Keratinocyte (primary cell): ENCODE results near the gene ARRB1. TPM values are rescaled to one million over a fixed set of nuclear protein-coding genes. Genes with fewer than 3 reads are reported as not detected.

Experiments
- DNase-seq: peaks from one replicate; pipeline ENCODE4 v3.0.0-alpha.2; 2011; ENCODE audit warnings: low read depth, missing footprints, low spot score
- FAIRE-seq: peaks from 2 replicates; lab custom pipeline; 2011; peaks lifted over from hg19 to GRCh38; lab: Jason Lieb, UNC
- H2AFZ ChIP-seq: 2 replicates; pipeline ENCODE4 v1.6.0; 2012; ENCODE audit warnings: low read length, control low read depth, inconsistent platforms; ENCODE audit not compliant: control insufficient read depth
- H3K27ac ChIP-seq: 2 replicates; pipeline ENCODE4 v1.5.1; 2011; ENCODE audit warnings: low read length; ENCODE audit not compliant: control insufficient read depth, insufficient read depth
- H3K27me3 ChIP-seq: 3 replicates; pipeline ENCODE4 v1.6.0; 2011; ENCODE audit warnings: low read length; ENCODE audit not compliant: control insufficient read depth, insufficient read depth; ENCODE audit errors: extremely low read depth
- H3K36me3 ChIP-seq, 2 experiments: 2 replicates in 1 of 2; 3 replicates in 1 of 2; pipeline ENCODE4 v1.5.1; 2011; ENCODE audit warnings: low read length in 2 of 2, mild to moderate bottlenecking in 1 of 2; ENCODE audit not compliant: control insufficient read depth in 2 of 2, insufficient read depth in 2 of 2; ENCODE audit errors: extremely low read depth in 1 of 2
- H3K4me1 ChIP-seq: 3 replicates; pipeline ENCODE4 v1.5.1; 2011; ENCODE audit warnings: low read length; ENCODE audit not compliant: control insufficient read depth, insufficient read depth; ENCODE audit errors: extremely low read depth
- H3K4me2 ChIP-seq: 3 replicates; pipeline ENCODE4 v1.6.0; 2011; ENCODE audit warnings: low read depth, low read length; ENCODE audit not compliant: control insufficient read depth, insufficient read depth; ENCODE audit errors: extremely low read depth
- H3K4me3 ChIP-seq, 3 experiments: fragments of 200-600 bp in 1 of 3; sonication (generic) in 1 of 3; 2 replicates in 2 of 3; 3 replicates in 1 of 3; pipeline ENCODE4 v1.5.1; 2011 to 2016; ENCODE audit warnings: low read length in 3 of 3, mild to moderate bottlenecking in 3 of 3, control low read depth in 2 of 3, inconsistent platforms in 1 of 3, low read depth in 1 of 3, mixed read lengths in 1 of 3, mixed run types in 1 of 3, moderate library complexity in 1 of 3; ENCODE audit not compliant: control insufficient read depth in 2 of 3, insufficient read depth in 2 of 3; ENCODE audit errors: extremely low read depth in 1 of 3
- H3K79me2 ChIP-seq: 2 replicates; pipeline ENCODE4 v1.6.0; 2012; ENCODE audit warnings: low read length; ENCODE audit not compliant: control insufficient read depth, insufficient read depth
- H3K9ac ChIP-seq: 3 replicates; pipeline ENCODE4 v1.6.0; 2011; ENCODE audit warnings: low read length; ENCODE audit not compliant: control insufficient read depth, insufficient read depth; ENCODE audit errors: extremely low read depth
- H3K9me1 ChIP-seq: 3 replicates; pipeline ENCODE4 v1.6.0; 2011; ENCODE audit warnings: low read length; ENCODE audit not compliant: control insufficient read depth, insufficient read depth; ENCODE audit errors: extremely low read depth
- H3K9me3 ChIP-seq: 2 replicates; pipeline ENCODE4 v1.5.1; 2012; ENCODE audit warnings: low read depth, low read length; ENCODE audit not compliant: control insufficient read depth
- H4K20me1 ChIP-seq: 3 replicates; pipeline ENCODE4 v1.6.0; 2011; ENCODE audit warnings: low read length; ENCODE audit not compliant: control insufficient read depth, insufficient read depth; ENCODE audit errors: extremely low read depth
- CTCF ChIP-seq, 3 experiments: IDR thresholded peaks in 1 of 3; conservative IDR thresholded peaks in 1 of 3; optimal IDR thresholded peaks in 1 of 3; 2 replicates in 2 of 3; 3 replicates in 1 of 3; pipeline versions ENCODE3 to v1.5.1; 2011; ENCODE audit warnings: low read length in 3 of 3, mild to moderate bottlenecking in 3 of 3, moderate library complexity in 2 of 3, control low read depth in 1 of 3, inconsistent platforms in 1 of 3; ENCODE audit not compliant: insufficient read depth in 2 of 3; ENCODE audit errors: extremely low read depth in 1 of 3
- EZH2 ChIP-seq: IDR thresholded peaks from one replicate; pipeline ENCODE4 v1.6.1; 2012; ENCODE audit warnings: inconsistent platforms, mild to moderate bottlenecking, low read length, moderate library complexity
- dilution Hi-C: fragments of 300-500 bp; cut with MboI; formaldehyde crosslinking; loops from one replicate; pipeline ENCODE4 v1.7.0; 2020; ENCODE audit warnings: low sequenced_read_pairs; ENCODE audit not compliant: extremely low pct_ligation_motif_present
- polyA plus RNA-seq, 5 experiments: library from polyadenylated mRNA; depleted of rRNA in 3 of 5; stranded (reverse) in 3 of 5; stranded (forward) in 1 of 5; unstranded in 1 of 5; fragments of >200 nt; gene quantifications; 1 replicate in 1 of 5; 2 replicates in 3 of 5; 3 replicates in 1 of 5; pipeline versions ENCODE4 v1.2.1 to v1.2.3, GENCODE V29; 2011 to 2012; ENCODE audit warnings: missing spikeins in 2 of 5, low read depth in 1 of 5, low replicate concordance in 1 of 5

ARRB1 gene
- polyA plus RNA-seq, 1 donor (not counting 4 experiments of a cell fraction or from before 2014, with no cell fraction given): 0.94 TPM

- FAIRE-seq: no peak
- no peak for DNase-seq
- Histone ChIP-seq H3K27ac (no peak overlapping the region), H3K4me2 (no peak overlapping the region), H3K4me1 (no peaks in the 10 kb centered on the region), H3K9ac (no peak overlapping the region), H3K9me1 (no peaks in the 10 kb centered on the region), H2AFZ (no peak overlapping the region), H3K27me3 (no peaks in the 10 kb centered on the region), H3K9me3 (no peaks in the 10 kb centered on the region), H3K36me3 (no peaks in the 10 kb centered on the region), H3K4me3 (no peak overlapping the region), H4K20me1 (no peaks in the 10 kb centered on the region), H3K79me2 (no peaks in the 10 kb centered on the region)
- dilution Hi-C loops: no loop called here
- no peak for TF ChIP-seq CTCF (optimal IDR thresholded peaks at IDR 0.05 in 1 of 3, IDR thresholded peaks at IDR 0.05 in 1 of 3, conservative IDR thresholded peaks at IDR 0.05 in 1 of 3; ENCODE audit: extremely low read depth in 1 of 3, insufficient read depth in 2 of 3, low read length in 3 of 3)
- no peak for TF ChIP-seq EZH2
Observed at GRCh38 chr11:75319035-75319877, 32.2 kb downstream of the ARRB1 start.

- Histone ChIP-seq H3K9me1 (no peaks in the 10 kb centered on the region), H4K20me1 (no peaks in the 10 kb centered on the region), H3K79me2 (no peaks in the 10 kb centered on the region), H3K9me3 (no peaks in the 10 kb centered on the region), H3K27me3 (no peaks in the 10 kb centered on the region), H3K4me3 (no peak overlapping the region), H3K9ac (no peak overlapping the region), H3K4me2 (no peak overlapping the region), H3K4me1 (no peaks in the 10 kb centered on the region), H3K27ac (no peak overlapping the region), H3K36me3 (no peaks in the 10 kb centered on the region), H2AFZ (no peak overlapping the region)
- no peak for FAIRE-seq
- dilution Hi-C loops: no loop called here
- DNase-seq: no peak
- TF ChIP-seq EZH2 (no peak), CTCF (optimal IDR thresholded peaks at IDR 0.05 in 1 of 3, IDR thresholded peaks at IDR 0.05 in 1 of 3, conservative IDR thresholded peaks at IDR 0.05 in 1 of 3; ENCODE audit: extremely low read depth in 1 of 3, insufficient read depth in 2 of 3, low read length in 3 of 3) (no peak)
Observed at GRCh38 chr11:75317446-75318122, 33.9 kb downstream of the ARRB1 start.
